HT-29 (cell line): ENCODE data around the gene CACNA1E. TPM values are rescaled to one million over a fixed set of nuclear protein-coding genes. Genes with fewer than 3 reads are reported as not detected.

Experiments
- DNase-seq: peaks from one replicate; pipeline ENCODE4 v3.0.0-alpha.2; 2015; ENCODE audit warnings: low spot score
- total RNA-seq: library from RNA; depleted of rRNA; stranded (reverse); fragments of >200 nt; shearing (Covaris generic); gene quantifications from 2 replicates; pipeline ENCODE4 v1.2.3, GENCODE V29; 2014

CACNA1E gene
- total RNA-seq, 1 experiment from 2014 or later: not detected

GRCh38 chr1:181632492-181632891 lies 149.2 kb downstream of the CACNA1E start:
- peak; percentile 4 for DNase-seq

GRCh38 chr1:181632960-181633359 lies 149.6 kb downstream of the CACNA1E start:
- no peak for DNase-seq

- no peak for DNase-seq
These were observed 151.8 kb downstream of the CACNA1E start for GRCh38 chr1:181635110-181635509.

GRCh38 chr1:181637998-181638397 lies 154.7 kb downstream of the CACNA1E start:
- no peak for DNase-seq

GRCh38 chr1:181640956-181641355 lies 157.6 kb downstream of the CACNA1E start:
- no peak for DNase-seq

GRCh38 chr1:181643631-181644030 lies 160.3 kb downstream of the CACNA1E start:
- DNase-seq: no peak

- DNase-seq: no peak
These were observed 161.9 kb downstream of the CACNA1E start for GRCh38 chr1:181645171-181645570.

- DNase-seq: no peak
These were observed 163.4 kb downstream of the CACNA1E start for GRCh38 chr1:181646710-181647109.

- DNase-seq: peak; percentile 50
These were observed 164.2 kb downstream of the CACNA1E start for GRCh38 chr1:181647314-181648035.

GRCh38 chr1:181651276-181651675 lies 168.0 kb downstream of the CACNA1E start:
- no peak for DNase-seq

GRCh38 chr1:181655756-181656155 lies 172.4 kb downstream of the CACNA1E start:
- DNase-seq: no peak

GRCh38 chr1:181656491-181656890 lies 173.2 kb downstream of the CACNA1E start:
- DNase-seq: no peak

GRCh38 chr1:181658581-181658980 lies 175.3 kb downstream of the CACNA1E start:
- no peak for DNase-seq

GRCh38 chr1:181659321-181659957 lies 176.1 kb downstream of the CACNA1E start:
- DNase-seq: no peak

- no peak for DNase-seq
These were observed 177.3 kb downstream of the CACNA1E start for GRCh38 chr1:181660621-181661020.

- peak; percentile 7 for DNase-seq
These were observed 178.3 kb downstream of the CACNA1E start for GRCh38 chr1:181661569-181661968.

GRCh38 chr1:181662606-181663005 lies 179.3 kb downstream of the CACNA1E start:
- no peak for DNase-seq

- no peak for DNase-seq
These were observed 181.2 kb downstream of the CACNA1E start for GRCh38 chr1:181664543-181664942.

GRCh38 chr1:181669246-181669645 lies 185.9 kb downstream of the CACNA1E start:
- DNase-seq: no peak

- DNase-seq: no peak
These were observed 191.3 kb downstream of the CACNA1E start for GRCh38 chr1:181674617-181675016.

- no peak for DNase-seq
These were observed 192.0 kb downstream of the CACNA1E start for GRCh38 chr1:181675091-181675917.

GRCh38 chr1:181675918-181676190 lies 192.5 kb downstream of the CACNA1E start:
- DNase-seq: no peak

GRCh38 chr1:181676269-181676668 lies 193.0 kb downstream of the CACNA1E start:
- peak; percentile 66 for DNase-seq
